Lower lobe of right lung (tissue), 2 donors: ENCODE results near the gene SPEF1. TPM values are rescaled to one million over a fixed set of nuclear protein-coding genes. Genes with fewer than 3 reads are reported as not detected.
A peak's percentile ranks its signal among the peaks of the same experiment; 100 is the strongest.

Experiments used
- ATAC-seq, 2 donors: fragments of 200-7000 bp; cut with Tn5 transposase; one replicate each; pipeline ENCODE4 v1.9.1; 2020 to 2022; ENCODE audit warnings: mild to moderate bottlenecking in 2 of 2, moderate library complexity in 2 of 2
- DNase-seq: peaks from one replicate; pipeline ENCODE4 v3.0.0-alpha.2; 2020
- H3K27ac ChIP-seq: fragments of 200-600 bp; one replicate; pipeline ENCODE4 v1.8.0; 2022
- H3K27me3 ChIP-seq: fragments of 200-600 bp; one replicate; pipeline ENCODE4 v1.8.0; 2022; ENCODE audit warnings: low read depth
- H3K36me3 ChIP-seq: fragments of 200-600 bp; one replicate; pipeline ENCODE4 v1.8.0; 2022; ENCODE audit warnings: mild to moderate bottlenecking
- H3K4me1 ChIP-seq: fragments of 200-600 bp; one replicate; pipeline ENCODE4 v1.8.0; 2022
- H3K4me3 ChIP-seq: fragments of 200-600 bp; one replicate; pipeline ENCODE4 v1.8.0; 2022; ENCODE audit warnings: mild to moderate bottlenecking
- H3K9me3 ChIP-seq: fragments of 200-600 bp; one replicate; pipeline ENCODE4 v1.8.0; 2022
- intact Hi-C: fragments of 100-400 bp; cut with DNase I; formaldehyde crosslinking; loops from one replicate; pipeline ENCODE4 v1.11.0; 2022
- total RNA-seq: library from RNA; stranded (reverse); fragmentation: NEBNext Ultra II Directional; extraction: Animal tissue kit (Norgen Biotek cat#: 25700); gene quantifications from one replicate; pipeline ENCODE4 v1.2.1, GENCODE V29; 2021
- TF ChIP-seq, protein P1 (sequence below): fragments of 200-600 bp; IDR thresholded peaks from one replicate; pipeline ENCODE4 v1.8.0; 2022; ENCODE audit warnings: antibody characterized with exemption, mild to moderate bottlenecking
- donor health status: DM: no; HTN: yes; CAD: no; lungs with severe emphysema.

SPEF1 gene
- total RNA-seq, 1 donor from 2014 or later = 3.9 TPM

DNA sequence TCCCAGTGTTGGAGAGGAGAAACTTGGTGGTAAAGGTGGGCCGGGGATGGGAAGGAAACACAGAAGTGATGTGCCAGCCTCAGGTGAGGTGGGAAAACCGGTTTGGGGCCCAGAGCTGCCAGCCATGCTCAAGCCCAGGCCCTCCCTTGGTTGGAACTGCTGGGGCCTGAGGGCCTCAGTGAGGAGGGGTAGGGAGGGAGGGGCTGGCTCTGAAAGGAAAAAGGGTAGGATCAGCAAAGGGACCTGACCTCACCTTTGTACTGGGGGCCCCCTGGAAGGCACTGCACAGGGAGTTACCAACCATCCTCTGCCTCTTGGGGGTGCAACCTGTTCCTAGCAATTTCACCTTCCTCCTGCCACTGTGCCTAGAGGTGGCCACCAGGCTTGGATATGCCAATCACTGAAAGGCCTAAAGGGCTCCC lies 1.8 kb upstream of the SPEF1 start:
- Histone ChIP-seq H3K27me3 (peaks cover 7% of the 10 kb centered on the region), H3K9me3 (no peaks in the 10 kb centered on the region), H3K4me1 (peaks cover 56% of the 10 kb centered on the region), H3K36me3 (peaks cover 13% of the 10 kb centered on the region), H3K27ac (peak overlapping the region; percentile 18), H3K4me3 (no peak overlapping the region)
- TF ChIP-seq, protein P1, sequence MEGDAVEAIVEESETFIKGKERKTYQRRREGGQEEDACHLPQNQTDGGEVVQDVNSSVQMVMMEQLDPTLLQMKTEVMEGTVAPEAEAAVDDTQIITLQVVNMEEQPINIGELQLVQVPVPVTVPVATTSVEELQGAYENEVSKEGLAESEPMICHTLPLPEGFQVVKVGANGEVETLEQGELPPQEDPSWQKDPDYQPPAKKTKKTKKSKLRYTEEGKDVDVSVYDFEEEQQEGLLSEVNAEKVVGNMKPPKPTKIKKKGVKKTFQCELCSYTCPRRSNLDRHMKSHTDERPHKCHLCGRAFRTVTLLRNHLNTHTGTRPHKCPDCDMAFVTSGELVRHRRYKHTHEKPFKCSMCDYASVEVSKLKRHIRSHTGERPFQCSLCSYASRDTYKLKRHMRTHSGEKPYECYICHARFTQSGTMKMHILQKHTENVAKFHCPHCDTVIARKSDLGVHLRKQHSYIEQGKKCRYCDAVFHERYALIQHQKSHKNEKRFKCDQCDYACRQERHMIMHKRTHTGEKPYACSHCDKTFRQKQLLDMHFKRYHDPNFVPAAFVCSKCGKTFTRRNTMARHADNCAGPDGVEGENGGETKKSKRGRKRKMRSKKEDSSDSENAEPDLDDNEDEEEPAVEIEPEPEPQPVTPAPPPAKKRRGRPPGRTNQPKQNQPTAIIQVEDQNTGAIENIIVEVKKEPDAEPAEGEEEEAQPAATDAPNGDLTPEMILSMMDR = no peak
- intact Hi-C loops = no loop called here
- no peak for ATAC-seq
- DNase-seq = peak; percentile 53

- DNase-seq (peak; percentile 30), ATAC-seq (no peak)
- Histone ChIP-seq H3K4me1 (peaks cover 60% of the 10 kb centered on the region), H3K36me3 (peaks cover 13% of the 10 kb centered on the region), H3K27ac (no peak overlapping the region), H3K4me3 (no peak overlapping the region), H3K9me3 (no peaks in the 10 kb centered on the region), H3K27me3 (peaks cover 7% of the 10 kb centered on the region)
- TF ChIP-seq, protein P1 = no peak
- intact Hi-C loops = no loop called here
These were observed 1.3 kb upstream of the SPEF1 start for GRCh38 chr20:3782597-3782996.

DNA sequence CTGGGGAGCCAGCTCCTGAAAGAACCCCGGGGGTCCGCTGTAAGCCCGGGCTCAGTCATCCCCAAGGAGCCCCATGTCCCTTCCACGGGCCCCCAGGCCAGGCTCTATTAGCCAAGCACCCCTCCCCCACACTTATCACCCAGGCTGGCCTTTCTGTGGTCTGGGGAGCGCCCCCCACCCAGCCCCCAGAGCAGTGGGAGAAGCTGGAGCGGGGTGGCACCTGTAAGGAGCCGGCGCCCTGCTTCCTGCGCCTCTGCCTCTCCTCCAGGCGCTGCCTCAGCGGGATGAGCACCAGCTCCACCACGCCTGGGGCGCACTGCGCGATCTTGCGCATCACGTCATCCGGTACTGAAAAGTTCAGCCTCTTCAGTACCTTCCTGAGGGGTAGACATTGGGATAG lies 2.3 kb downstream of the SPEF1 start:
- H3K27ac ChIP-seq = no peak overlapping the region
- DNase-seq (peak; percentile 32), ATAC-seq (no peak)
- H3K4me1 ChIP-seq = peaks cover 42% of the 10 kb centered on the region
- no peaks in the 10 kb centered on the region for H3K9me3 ChIP-seq
- H3K27me3 ChIP-seq = peaks cover 7% of the 10 kb centered on the region
- no peak overlapping the region for H3K4me3 ChIP-seq
- peaks cover 4% of the 10 kb centered on the region for H3K36me3 ChIP-seq
- TF ChIP-seq, protein P1 = no peak
- intact Hi-C loops = no loop called here

DNA sequence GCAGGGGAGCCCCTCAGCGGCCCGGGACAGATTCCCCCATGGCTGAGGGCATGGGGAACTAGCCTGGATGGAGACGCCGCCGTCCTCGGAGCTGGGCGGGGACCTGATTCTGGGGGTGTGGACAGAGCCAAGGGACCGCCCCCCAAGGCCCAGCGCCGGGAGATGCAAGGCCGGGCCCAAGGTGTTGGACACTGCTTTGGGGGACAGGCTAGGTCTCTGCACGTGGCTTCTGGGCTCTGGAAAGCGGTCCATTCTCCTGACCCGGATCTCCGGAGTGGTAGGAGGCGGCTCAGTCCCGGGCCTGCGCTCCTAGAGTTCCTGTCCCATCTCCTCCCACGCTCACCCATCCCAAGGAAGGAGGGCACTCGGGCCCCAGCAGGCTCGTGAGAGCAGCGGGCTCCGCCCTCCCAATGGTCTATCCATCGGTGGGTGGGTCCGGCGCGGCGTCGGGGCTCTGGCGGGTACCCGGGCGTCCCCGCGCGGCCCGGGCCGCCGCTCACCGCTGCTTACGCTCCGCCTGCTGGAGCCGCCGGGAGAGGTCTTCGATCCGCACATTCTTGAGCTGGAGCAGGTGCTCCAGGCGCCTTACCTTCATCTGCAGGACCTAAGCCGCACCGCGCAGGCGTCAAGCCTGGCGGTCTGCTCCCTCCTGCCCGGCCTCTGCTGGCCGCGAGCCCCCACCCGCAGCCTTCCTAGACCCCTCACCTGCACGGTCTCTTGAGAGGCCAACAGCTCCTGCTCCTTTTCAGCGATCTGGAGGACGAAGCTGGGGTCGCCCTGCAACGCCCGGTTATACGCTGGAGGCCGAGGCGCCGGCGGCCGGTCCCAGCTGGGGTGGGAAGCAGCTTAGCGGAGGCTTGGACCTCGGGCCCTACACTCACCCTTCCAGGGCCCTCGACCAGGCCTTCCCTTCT lies 3.3 kb downstream of the SPEF1 start:
- Histone ChIP-seq H3K27me3 (peaks cover 7% of the 10 kb centered on the region), H3K9me3 (no peaks in the 10 kb centered on the region), H3K4me3 (peak overlapping the region; percentile 62), H3K27ac (no peak overlapping the region), H3K4me1 (peaks cover 32% of the 10 kb centered on the region), H3K36me3 (no peaks in the 10 kb centered on the region)
- DNase-seq = peak; percentile 84
- ATAC-seq = peak; percentile 82 to 87
- intact Hi-C loops = no loop called here
- TF ChIP-seq, protein P1 = peak; percentile 8

DNA sequence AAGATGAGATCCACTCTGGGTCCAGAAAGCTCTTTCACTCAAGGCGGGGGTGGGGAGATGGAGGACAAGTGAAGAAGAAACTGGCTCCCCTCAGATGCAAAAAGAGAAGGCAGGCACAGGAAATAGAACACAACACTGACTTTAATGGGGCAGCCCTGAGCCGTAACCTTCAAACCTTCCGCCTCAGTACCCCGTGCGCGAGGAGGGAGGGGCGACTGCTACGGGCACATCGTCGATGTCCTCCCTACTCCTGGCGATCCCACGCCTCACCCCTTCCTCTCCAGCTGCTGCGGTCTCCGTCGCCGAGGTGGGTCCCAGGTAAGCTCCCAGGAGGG lies 3.9 kb downstream of the SPEF1 start:
- intact Hi-C loops = no loop called here
- Histone ChIP-seq H3K27me3 (peaks cover 7% of the 10 kb centered on the region), H3K27ac (no peak overlapping the region), H3K4me3 (peak overlapping the region; percentile 62), H3K36me3 (no peaks in the 10 kb centered on the region), H3K9me3 (no peaks in the 10 kb centered on the region), H3K4me1 (peaks cover 30% of the 10 kb centered on the region)
- ATAC-seq = peak in 1 of 2 donors; percentile 2
- no peak for DNase-seq
- TF ChIP-seq, protein P1 = no peak
